Fibroblast of villous mesenchyme (primary cell): ENCODE measurements around the gene HM13. TPM values are rescaled to one million over a fixed set of nuclear protein-coding genes. Genes with fewer than 3 reads are reported as not detected.
"Not testable (repeated sequence)": the region's sequence is repeated elsewhere in the genome, so short reads cannot be mapped to it uniquely, and the experiment has no call there.

Source experiments
- DNase-seq: peaks from one replicate; pipeline ENCODE4 v3.0.0-alpha.2; 2010; ENCODE audit warnings: low read depth
- H3K4me3 ChIP-seq: 2 replicates; pipeline ENCODE4 v1.5.1; 2011; ENCODE audit warnings: low read depth, mild to moderate bottlenecking, low read length
- CTCF ChIP-seq: IDR thresholded peaks from 2 replicates; pipeline ENCODE4 v1.5.1; 2012; ENCODE audit warnings: low read depth, mild to moderate bottlenecking, low read length; ENCODE audit not compliant: insufficient read depth
- total RNA-seq: library from RNA; depleted of rRNA; stranded (reverse); fragments of >200 nt; gene quantifications from 2 replicates; pipeline ENCODE4 v1.2.3, GENCODE V29; 2012

Gene HM13
- total RNA-seq, 1 donor = 91.1 TPM

- peak; percentile 97 for DNase-seq
- no peak for TF ChIP-seq CTCF
- peak within 1 kb of the TSS; percentile 85 for H3K4me3 ChIP-seq
These were observed 91.0 kb downstream of the HM13 start, which contains the start of gene ID1 for GRCh38 chr20:31605031-31605901. Gene ID1, plus strand, starts transcription at chr20:31605289. Its CDS starts 99 bp downstream, at chr20:31605388.

GRCh38 chr20:31605902-31606803 lies 91.9 kb downstream of the HM13 start:
- TF ChIP-seq CTCF = no peak
- peak overlapping the region; percentile 85 for H3K4me3 ChIP-seq
- DNase-seq = peak; percentile 45

- DNase-seq = peak; percentile 84
- no peak for TF ChIP-seq CTCF
- H3K4me3 ChIP-seq = peak overlapping the region; percentile 85
These were observed 92.8 kb downstream of the HM13 start for GRCh38 chr20:31606804-31607639.

GRCh38 chr20:31607640-31608250 lies 93.5 kb downstream of the HM13 start:
- DNase-seq = peak; percentile 38
- H3K4me3 ChIP-seq = no peak overlapping the region
- TF ChIP-seq CTCF = no peak

GRCh38 chr20:31608251-31608945 lies 94.2 kb downstream of the HM13 start:
- peak overlapping the region; percentile 23 for H3K4me3 ChIP-seq
- no peak for TF ChIP-seq CTCF
- DNase-seq = peak; percentile 86

GRCh38 chr20:31612271-31612640 lies 98.0 kb downstream of the HM13 start:
- not testable (repeated sequence) for H3K4me3 ChIP-seq, DNase-seq
